ENCODE results near the gene GLI3.

DNA sequence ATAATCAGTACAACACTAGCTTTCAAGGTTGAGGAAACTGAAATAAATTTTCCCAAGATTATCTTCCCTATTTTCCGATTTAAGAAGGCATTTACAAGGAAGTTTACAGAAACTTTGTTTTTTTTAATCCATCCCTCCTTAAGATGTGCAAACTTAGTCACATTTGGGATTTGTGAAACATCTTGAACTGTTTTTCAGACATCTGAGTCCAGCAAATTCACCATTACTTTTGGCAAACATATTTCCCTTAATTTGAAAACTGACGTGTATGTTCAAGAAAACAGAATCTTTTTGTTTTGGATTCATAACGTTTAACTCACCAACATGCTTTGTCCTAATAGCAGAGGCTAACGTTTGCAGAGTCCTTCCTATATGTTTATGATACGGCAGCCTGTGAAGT lies 19.5 kb downstream of the GLI3 start:
- TF ChIP-seq, protein P1, sequence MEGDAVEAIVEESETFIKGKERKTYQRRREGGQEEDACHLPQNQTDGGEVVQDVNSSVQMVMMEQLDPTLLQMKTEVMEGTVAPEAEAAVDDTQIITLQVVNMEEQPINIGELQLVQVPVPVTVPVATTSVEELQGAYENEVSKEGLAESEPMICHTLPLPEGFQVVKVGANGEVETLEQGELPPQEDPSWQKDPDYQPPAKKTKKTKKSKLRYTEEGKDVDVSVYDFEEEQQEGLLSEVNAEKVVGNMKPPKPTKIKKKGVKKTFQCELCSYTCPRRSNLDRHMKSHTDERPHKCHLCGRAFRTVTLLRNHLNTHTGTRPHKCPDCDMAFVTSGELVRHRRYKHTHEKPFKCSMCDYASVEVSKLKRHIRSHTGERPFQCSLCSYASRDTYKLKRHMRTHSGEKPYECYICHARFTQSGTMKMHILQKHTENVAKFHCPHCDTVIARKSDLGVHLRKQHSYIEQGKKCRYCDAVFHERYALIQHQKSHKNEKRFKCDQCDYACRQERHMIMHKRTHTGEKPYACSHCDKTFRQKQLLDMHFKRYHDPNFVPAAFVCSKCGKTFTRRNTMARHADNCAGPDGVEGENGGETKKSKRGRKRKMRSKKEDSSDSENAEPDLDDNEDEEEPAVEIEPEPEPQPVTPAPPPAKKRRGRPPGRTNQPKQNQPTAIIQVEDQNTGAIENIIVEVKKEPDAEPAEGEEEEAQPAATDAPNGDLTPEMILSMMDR (IDR thresholded peaks at IDR 0.05): no peak
- TF ChIP-seq EZH2 (IDR thresholded peaks at IDR 0.05): no peak
- TF ChIP-seq EZH2phosphoT487 (IDR thresholded peaks at IDR 0.05): no peak

All from neural progenitor cell (in vitro differentiated cells).